HEK293T (cell line): ENCODE measurements around the gene TPX2.
A peak's percentile ranks its signal among the peaks of the same experiment; 100 is the strongest.

ENCODE experiments used
- CTCF ChIA-PET: fragments of 350-600 bp; formaldehyde crosslinking; extraction: SDS; loops from one replicate; lab custom pipeline; 2021; ENCODE audit warnings: antibody characterized with exemption, inconsistent platforms; lab: Yijun Ruan, JAX
- POLR2A ChIA-PET: fragments of 350-600 bp; formaldehyde crosslinking; extraction: SDS; loops from one replicate; lab custom pipeline; 2020; ENCODE audit warnings: antibody characterized with exemption, inconsistent platforms; lab: Yijun Ruan, JAX
- DNase-seq: peaks from one replicate; pipeline ENCODE4 v3.0.0; 2012; ENCODE audit warnings: mixed read lengths; ENCODE audit errors: extremely low spot score
- ARNT ChIP-seq: fragments of 450-650 bp; IDR thresholded peaks from 2 replicates; pipeline ENCODE4 v1.6.1; 2017; ENCODE audit warnings: mild to moderate bottlenecking
- BHLHE40 ChIP-seq: fragments of 450-650 bp; IDR thresholded peaks from 2 replicates; pipeline ENCODE4 v1.6.1; 2016; ENCODE audit warnings: mild to moderate bottlenecking, moderate library complexity, borderline replicate concordance
- CTBP1 ChIP-seq: fragments of 450-650 bp; IDR thresholded peaks from 2 replicates; pipeline ENCODE4 v1.6.1; 2016; ENCODE audit warnings: borderline replicate concordance
- ELF4 ChIP-seq: fragments of 450-650 bp; IDR thresholded peaks from 2 replicates; pipeline ENCODE4 v1.6.1; 2017; ENCODE audit warnings: antibody characterized with exemption
- FOXA1 ChIP-seq: fragments of 450-650 bp; IDR thresholded peaks from 2 replicates; pipeline ENCODE4 v1.6.1; 2016; ENCODE audit warnings: mild to moderate bottlenecking
- FOXK2 ChIP-seq: fragments of 450-650 bp; IDR thresholded peaks from 2 replicates; pipeline ENCODE4 v1.6.1; 2016; ENCODE audit warnings: mild to moderate bottlenecking
- FOXM1 ChIP-seq: fragments of 450-650 bp; IDR thresholded peaks from 2 replicates; pipeline ENCODE4 v1.6.1; 2017; ENCODE audit warnings: mild to moderate bottlenecking, borderline replicate concordance
- HDGF ChIP-seq: fragments of 450-650 bp; IDR thresholded peaks from 2 replicates; pipeline ENCODE4 v1.6.1; 2017; ENCODE audit warnings: antibody characterized with exemption, borderline replicate concordance
- L3MBTL2 ChIP-seq: fragments of 450-650 bp; conservative IDR thresholded peaks from 2 replicates; pipeline ENCODE4 v1.6.1; 2016; ENCODE audit warnings: mild to moderate bottlenecking
- LEF1 ChIP-seq: fragments of 450-650 bp; IDR thresholded peaks from 2 replicates; pipeline ENCODE4 v1.6.1; 2017; ENCODE audit warnings: mild to moderate bottlenecking, borderline replicate concordance
- NFRKB ChIP-seq: fragments of 450-650 bp; IDR thresholded peaks from 2 replicates; pipeline ENCODE4 v1.6.1; 2016; ENCODE audit warnings: mild to moderate bottlenecking, moderate library complexity
- SP1 ChIP-seq: fragments of 450-650 bp; IDR thresholded peaks from 2 replicates; pipeline ENCODE4 v1.6.1; 2017
- SUZ12 ChIP-seq: fragments of 450-650 bp; IDR thresholded peaks from 2 replicates; pipeline ENCODE4 v1.6.1; 2016; ENCODE audit warnings: mild to moderate bottlenecking
- TARDBP ChIP-seq: fragments of 450-650 bp; IDR thresholded peaks from 2 replicates; pipeline ENCODE4 v1.6.1; 2016
- ZNF384 ChIP-seq: fragments of 450-650 bp; IDR thresholded peaks from 2 replicates; pipeline ENCODE4 v1.6.1; 2016
- TF ChIP-seq, protein P1 (sequence below): fragments of 450-650 bp; IDR thresholded peaks from 2 replicates; pipeline ENCODE4 v1.6.1; 2016

Gene TPX2

DNA sequence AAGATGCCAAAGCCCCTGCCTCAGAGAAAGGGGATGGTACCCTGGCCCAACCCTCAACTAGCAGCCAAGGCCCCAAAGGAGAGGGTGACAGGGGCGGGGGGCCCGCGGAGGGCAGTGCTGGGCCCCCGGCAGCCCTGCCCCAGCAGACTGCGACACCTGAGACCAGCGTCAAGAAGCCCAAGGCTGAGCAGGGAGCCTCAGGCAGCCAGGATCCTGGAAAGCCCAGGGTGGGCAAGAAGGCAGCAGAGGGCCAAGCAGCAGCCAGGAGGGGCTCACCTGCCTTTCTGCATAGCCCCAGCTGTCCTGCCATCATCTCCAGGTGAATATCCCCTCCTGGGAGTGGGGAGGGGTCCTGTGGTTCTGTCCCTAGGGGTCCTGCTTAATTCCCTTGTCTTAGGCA lies 81.1 kb downstream of the TPX2 start:
- no peak for TF ChIP-seq BHLHE40
- TF ChIP-seq FOXK2 = no peak
- no peak for TF ChIP-seq NFRKB
- TF ChIP-seq FOXM1 = no peak
- TF ChIP-seq SP1 = no peak
- POLR2A ChIA-PET = no interaction called here
- no peak for DNase-seq
- CTCF ChIA-PET = no interaction called here

DNA sequence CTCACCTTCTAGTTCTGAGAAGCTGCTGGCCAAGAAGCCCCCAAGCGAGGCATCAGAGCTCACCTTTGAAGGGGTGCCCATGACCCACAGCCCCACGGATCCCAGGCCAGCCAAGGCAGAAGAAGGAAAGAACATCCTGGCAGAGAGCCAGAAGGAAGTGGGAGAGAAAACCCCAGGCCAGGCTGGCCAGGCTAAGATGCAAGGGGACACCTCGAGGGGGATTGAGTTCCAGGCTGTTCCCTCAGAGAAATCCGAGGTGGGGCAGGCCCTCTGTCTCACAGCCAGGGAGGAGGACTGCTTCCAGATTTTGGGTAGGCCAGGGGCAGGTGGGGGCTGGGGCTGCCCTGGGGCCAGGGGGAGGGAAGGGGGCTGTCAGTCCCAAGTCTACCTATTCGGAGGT lies 82.3 kb downstream of the TPX2 start:
- no peak for TF ChIP-seq ZNF384
- TF ChIP-seq CTBP1 = no peak
- TF ChIP-seq FOXM1 = no peak
- no peak for TF ChIP-seq SP1
- TF ChIP-seq ELF4 = no peak
- no peak for TF ChIP-seq BHLHE40
- TF ChIP-seq, protein P1, sequence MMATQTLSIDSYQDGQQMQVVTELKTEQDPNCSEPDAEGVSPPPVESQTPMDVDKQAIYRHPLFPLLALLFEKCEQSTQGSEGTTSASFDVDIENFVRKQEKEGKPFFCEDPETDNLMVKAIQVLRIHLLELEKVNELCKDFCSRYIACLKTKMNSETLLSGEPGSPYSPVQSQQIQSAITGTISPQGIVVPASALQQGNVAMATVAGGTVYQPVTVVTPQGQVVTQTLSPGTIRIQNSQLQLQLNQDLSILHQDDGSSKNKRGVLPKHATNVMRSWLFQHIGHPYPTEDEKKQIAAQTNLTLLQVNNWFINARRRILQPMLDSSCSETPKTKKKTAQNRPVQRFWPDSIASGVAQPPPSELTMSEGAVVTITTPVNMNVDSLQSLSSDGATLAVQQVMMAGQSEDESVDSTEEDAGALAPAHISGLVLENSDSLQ = no peak
- no peak for TF ChIP-seq FOXK2
- no peak for TF ChIP-seq L3MBTL2
- TF ChIP-seq TARDBP = no peak
- no peak for TF ChIP-seq SUZ12
- no peak for TF ChIP-seq HDGF
- no peak for TF ChIP-seq LEF1
- no peak for TF ChIP-seq FOXA1
- TF ChIP-seq ARNT = no peak
- no peak for TF ChIP-seq NFRKB
- CTCF ChIA-PET = no interaction called here
- DNase-seq = no peak
- POLR2A ChIA-PET = no interaction called here

DNA sequence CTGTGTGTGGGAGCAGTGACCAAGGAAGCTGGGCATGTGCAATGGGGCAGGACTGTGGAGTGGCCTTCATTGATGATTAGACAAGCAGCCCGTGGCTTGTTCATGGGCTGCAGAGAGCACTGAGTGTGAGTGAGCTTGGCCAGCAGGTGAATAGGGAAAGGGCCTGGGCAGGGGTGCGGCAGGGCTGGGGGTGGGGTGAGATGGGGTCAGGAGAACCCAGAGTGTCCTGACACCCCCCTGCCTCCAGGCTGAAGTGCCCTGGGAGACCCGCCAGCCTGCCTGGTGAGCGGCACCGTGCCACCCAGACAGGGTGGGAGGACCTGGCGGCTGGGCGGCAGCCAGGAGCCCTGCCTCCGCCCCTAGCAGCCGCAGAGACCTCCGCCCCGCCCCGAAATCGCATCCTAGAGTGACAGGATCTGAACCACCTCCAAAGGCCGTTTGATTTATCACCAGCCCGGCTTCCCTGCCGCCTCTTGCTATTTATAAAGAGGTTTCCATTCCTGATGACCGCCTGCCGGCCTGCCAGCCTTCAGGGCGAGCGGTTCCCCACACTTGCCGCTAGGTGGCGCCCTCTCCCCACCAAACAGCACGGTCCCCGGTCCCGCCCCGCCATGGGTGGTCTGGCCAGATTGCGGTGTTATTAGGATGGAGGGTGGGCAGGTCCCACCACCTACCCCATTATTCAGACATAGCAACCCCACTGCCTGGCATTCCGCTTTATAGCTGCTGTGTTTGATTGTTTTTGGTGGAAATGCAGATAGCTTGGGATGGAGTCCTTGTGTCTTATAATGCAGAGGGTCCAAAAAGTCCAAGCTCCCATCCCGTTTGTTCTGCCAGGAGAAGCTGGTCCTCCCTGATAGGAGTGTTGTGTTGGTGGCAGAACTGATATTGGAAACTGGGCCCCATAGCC lies 83.6 kb downstream of the TPX2 start:
- TF ChIP-seq HDGF (no peak), FOXK2 (no peak)
- TF ChIP-seq, protein P1 = peak; percentile 72
- CTCF ChIA-PET = interaction anchor here (0.6 to 1.5 kb wide), 14 partner anchors 11 to 956 kb away, joined by 3 to 7 read pairs (median 3); partner anchors contain the start of gene PDRG1
- peak; percentile 90 for DNase-seq
- POLR2A ChIA-PET = no interaction called here

DNA sequence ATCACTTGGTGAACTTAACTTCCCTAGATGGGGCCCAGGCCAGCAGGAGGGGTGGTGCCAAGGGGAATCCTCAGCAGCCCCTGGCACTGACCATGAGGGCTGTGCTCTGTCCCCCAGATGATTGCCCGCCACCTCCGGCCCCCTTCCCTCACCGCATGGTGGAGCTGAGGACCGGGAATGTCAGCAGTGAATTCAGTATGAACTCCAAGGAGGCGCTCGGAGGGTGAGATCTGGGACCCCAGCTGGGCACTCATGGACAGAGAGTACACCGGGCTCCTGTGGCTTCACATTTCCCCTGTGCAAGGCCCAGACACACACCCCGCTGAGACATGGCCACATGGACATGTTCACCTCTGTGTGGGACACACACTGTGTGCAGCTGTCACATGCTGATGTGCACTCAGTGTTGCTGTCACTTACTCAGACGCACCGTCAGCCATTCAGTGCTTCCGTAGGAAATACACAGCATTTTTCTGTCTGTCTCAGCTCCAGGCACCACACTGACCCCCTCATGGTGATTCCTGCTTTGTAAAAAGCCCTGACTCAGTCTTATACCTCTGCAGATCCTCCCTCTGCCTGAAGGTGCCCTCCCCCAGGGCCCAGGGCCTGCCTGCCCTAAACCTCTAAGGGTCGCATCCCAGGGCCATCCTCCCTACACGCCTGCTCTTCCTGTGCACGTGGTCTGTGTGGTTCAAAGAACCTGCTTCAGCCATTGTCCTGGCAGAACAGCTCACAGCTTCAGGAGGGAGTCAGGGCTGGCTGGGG lies 84.5 kb downstream of the TPX2 start:
- CTCF ChIA-PET = interaction anchor here (0.6 to 1.5 kb wide), 12 partner anchors 10 to 442 kb away, joined by 3 to 7 read pairs (median 3); no protein-coding TSS in a partner anchor
- POLR2A ChIA-PET = no interaction called here
- no peak for DNase-seq
- no peak for TF ChIP-seq SUZ12
- no peak for TF ChIP-seq LEF1
- no peak for TF ChIP-seq TARDBP
- no peak for TF ChIP-seq NFRKB
- no peak for TF ChIP-seq FOXA1
- no peak for TF ChIP-seq L3MBTL2
- no peak for TF ChIP-seq CTBP1
- no peak for TF ChIP-seq BHLHE40
- TF ChIP-seq ELF4 = no peak
- no peak for TF ChIP-seq HDGF
- TF ChIP-seq SP1 = no peak
- TF ChIP-seq, protein P1 = no peak
- no peak for TF ChIP-seq ZNF384
- TF ChIP-seq FOXK2 = no peak
- TF ChIP-seq ARNT = no peak
- no peak for TF ChIP-seq FOXM1

DNA sequence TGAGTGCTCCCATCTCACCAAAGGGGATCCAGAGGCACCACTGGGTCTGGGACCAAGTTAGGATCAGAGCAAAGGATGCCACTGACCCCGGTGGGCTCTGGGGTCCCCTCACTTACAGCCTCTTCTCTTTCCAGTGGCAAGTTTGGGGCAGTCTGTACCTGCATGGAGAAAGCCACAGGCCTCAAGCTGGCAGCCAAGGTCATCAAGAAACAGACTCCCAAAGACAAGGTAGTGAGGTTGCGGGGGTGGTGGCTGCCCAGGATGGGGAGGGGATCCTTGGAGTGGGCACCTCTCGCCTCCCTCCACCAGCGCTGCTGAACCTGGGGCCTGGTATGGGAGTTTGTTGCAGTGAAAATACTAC lies 85.0 kb downstream of the TPX2 start:
- TF ChIP-seq TARDBP = no peak
- CTCF ChIA-PET = interaction anchor here (0.5 to 1.5 kb wide), 4 partner anchors 15 to 134 kb away, joined by 3 to 7 read pairs (median 4); no protein-coding TSS in a partner anchor
- DNase-seq = no peak
- POLR2A ChIA-PET = no interaction called here
